HCT116 (cell line): ENCODE data around the gene DOCK4. TPM values are rescaled to one million over a fixed set of nuclear protein-coding genes. Genes with fewer than 3 reads are reported as not detected.

Experiments used
- ATAC-seq: fragments of 200-7000 bp; cut with Tn5 transposase; 2 replicates; pipeline ENCODE4 v1.9.1; 2020; ENCODE audit warnings: mild to moderate bottlenecking, moderate library complexity
- BruUV-seq: library from RNA; stranded (reverse); fragments of 400-500 nt; replicated peaks from 2 replicates; lab custom pipeline; 2021; lab: Mats Ljungman, UMichigan
- CTCF ChIA-PET: fragments of 300-600 bp; sonication (Branson Sonifier 250); formaldehyde crosslinking; loops from one replicate; lab custom pipeline; 2021; ENCODE audit warnings: antibody characterized with exemption; lab: Charles Lee
- POLR2A ChIA-PET: fragments of 300-600, 350-600 bp; sonication (Branson Sonifier 250); formaldehyde crosslinking; loops from one replicate; lab custom pipeline; 2021; ENCODE audit warnings: antibody characterized with exemption; lab: Charles Lee
- RAD21 ChIA-PET, 2 experiments: fragments of 300-600 bp; sonication (Branson Sonifier 250); formaldehyde crosslinking; loops; one replicate each; lab custom pipeline; 2023; ENCODE audit warnings: low total read pairs in 2 of 2; ENCODE audit not compliant: uncharacterized antibody in 2 of 2, unreplicated experiment in 2 of 2, low non-redundant PET in 1 of 2; lab: Charles Lee
- DNase-seq: peaks from one replicate; pipeline ENCODE4 v3.0.0-alpha.2; 2010; ENCODE audit warnings: low read depth, low spot score
- H2AFZ ChIP-seq: fragments of 200-600 bp; shearing (Covaris generic), sonication (generic); 2 replicates; pipeline ENCODE4 v1.6.1; 2017; ENCODE audit warnings: low read depth, mixed run types, mixed read lengths, antibody characterized with exemption, low read length; ENCODE audit not compliant: poor library complexity, severe bottlenecking
- H3K27ac ChIP-seq: 2 replicates; pipeline ENCODE4 v1.5.1; 2012; ENCODE audit warnings: low read depth, low read length
- H3K27me3 ChIP-seq: fragments of 200-600 bp; sonication (generic); 2 replicates; pipeline ENCODE4 v1.6.1; 2016; ENCODE audit warnings: mixed run types, low read length, mixed read lengths; ENCODE audit not compliant: insufficient read depth
- H3K36me3 ChIP-seq, 2 experiments: fragments of 200-500 bp in 1 of 2; fragments of 200-600 bp in 1 of 2; sonication (Bioruptor generic) in 1 of 2; sonication (generic) in 1 of 2; 2 replicates each; pipeline versions ENCODE4 v1.5.1 to v1.6.1; 2014 to 2016; ENCODE audit warnings: low read length in 2 of 2, inconsistent platforms in 1 of 2, mixed read lengths in 1 of 2, mixed run types in 1 of 2; ENCODE audit not compliant: insufficient read depth in 2 of 2, control insufficient read depth in 1 of 2
- H3K4me1 ChIP-seq, 2 experiments: fragments of 200-600 bp in 1 of 2; sonication (generic) in 1 of 2; 2 replicates each; pipeline versions ENCODE4 v1.5.1 to v1.6.1; 2012 to 2017; ENCODE audit warnings: low read length in 2 of 2, inconsistent platforms in 1 of 2, mild to moderate bottlenecking in 1 of 2, mixed read lengths in 1 of 2, mixed run types in 1 of 2, moderate library complexity in 1 of 2; ENCODE audit not compliant: insufficient read depth in 2 of 2, control insufficient read depth in 1 of 2
- H3K4me2 ChIP-seq: fragments of 200-600 bp; sonication (generic); 2 replicates; pipeline ENCODE4 v1.6.1; 2017; ENCODE audit warnings: mixed run types, low read length, mixed read lengths
- H3K4me3 ChIP-seq, 2 experiments: fragments of 200-600 bp in 1 of 2; sonication (generic) in 1 of 2; replicated peaks in 1 of 2; 2 replicates each; pipeline ENCODE4 v1.5.1; 2011 to 2016; ENCODE audit warnings: low read length in 2 of 2, control low read depth in 1 of 2, low read depth in 1 of 2, mild to moderate bottlenecking in 1 of 2, mixed read lengths in 1 of 2, mixed run types in 1 of 2
- H3K79me2 ChIP-seq: fragments of 200-600 bp; sonication (generic); 2 replicates; pipeline ENCODE4 v1.6.1; 2017; ENCODE audit warnings: mild to moderate bottlenecking, mixed run types, low read length, moderate library complexity, mixed read lengths; ENCODE audit not compliant: insufficient read depth
- H3K9ac ChIP-seq: fragments of 200-600 bp; sonication (generic); 2 replicates; pipeline ENCODE4 v1.6.1; 2016; ENCODE audit warnings: low read length, mixed read lengths
- H3K9me2 ChIP-seq: fragments of 200-600 bp; sonication (generic), shearing (Covaris generic); 2 replicates; pipeline ENCODE4 v1.6.1; 2017; ENCODE audit warnings: mixed run types, mild to moderate bottlenecking, moderate library complexity; ENCODE audit not compliant: insufficient read depth
- H3K9me3 ChIP-seq, 2 experiments: fragments of 200-500 bp in 1 of 2; fragments of 200-600 bp in 1 of 2; sonication (Bioruptor generic) in 1 of 2; sonication (generic) in 1 of 2; 2 replicates each; pipeline ENCODE4 v1.6.1; 2014 to 2017; ENCODE audit warnings: low read length in 2 of 2, mixed read lengths in 2 of 2, inconsistent platforms in 1 of 2, low read depth in 1 of 2, mild to moderate bottlenecking in 1 of 2, mixed run types in 1 of 2, moderate library complexity in 1 of 2; ENCODE audit not compliant: control insufficient read depth in 1 of 2, insufficient read depth in 1 of 2
- H4K20me1 ChIP-seq: fragments of 200-600 bp; sonication (generic), shearing (Covaris generic); 2 replicates; pipeline ENCODE4 v1.6.1; 2017; ENCODE audit warnings: mixed run types, mild to moderate bottlenecking, moderate library complexity; ENCODE audit not compliant: insufficient read depth
- CBX3 ChIP-seq: IDR thresholded peaks from 2 replicates; pipeline ENCODE4 v1.6.1; 2012; ENCODE audit warnings: low read depth
- EGR1 ChIP-seq: IDR thresholded peaks from 2 replicates; pipeline ENCODE4 v1.6.1; 2012; ENCODE audit warnings: low read depth
- ELF1 ChIP-seq: IDR thresholded peaks from 2 replicates; pipeline ENCODE4 v1.6.1; 2012; ENCODE audit warnings: low read depth, borderline replicate concordance
- EZH2 ChIP-seq: fragments of 200-600 bp; sonication (generic); IDR thresholded peaks from 2 replicates; pipeline ENCODE4 v1.6.1; 2017; ENCODE audit warnings: antibody characterized with exemption, mixed run types
- EZH2phosphoT487 ChIP-seq: fragments of 200-600 bp; IDR thresholded peaks from 2 replicates; pipeline ENCODE4 v1.6.1; 2018; ENCODE audit warnings: antibody characterized with exemption, borderline replicate concordance
- FOSL1 ChIP-seq: IDR thresholded peaks from 2 replicates; pipeline ENCODE4 v1.6.1; 2012; ENCODE audit warnings: low read depth
- JUND ChIP-seq: IDR thresholded peaks from 2 replicates; pipeline ENCODE4 v1.6.1; 2012
- RAD21 ChIP-seq: IDR thresholded peaks from 2 replicates; pipeline ENCODE4 v1.6.1; 2012; ENCODE audit warnings: low read depth, mild to moderate bottlenecking
- SRF ChIP-seq: IDR thresholded peaks from 2 replicates; pipeline ENCODE4 v1.6.1; 2012; ENCODE audit warnings: low read depth
- ZNF274 ChIP-seq: fragments of 200-500 bp; sonication (Bioruptor generic); IDR thresholded peaks from 2 replicates; pipeline ENCODE4 v1.6.1; 2014; ENCODE audit warnings: mild to moderate bottlenecking, low read depth, low read length, inconsistent platforms
- intact Hi-C: fragments of 100-400 bp; cut with micrococcal nuclease; formaldehyde crosslinking; loops from 2 replicates; pipeline ENCODE4 v1.10.0; 2022
- total RNA-seq: library from RNA; stranded (reverse); gene quantifications from one replicate; pipeline ENCODE4 v1.2.1, GENCODE V29; 2021; ENCODE audit not compliant: unreplicated experiment
- TF ChIP-seq, protein P1 (sequence below): IDR thresholded peaks from 2 replicates; pipeline ENCODE4 v1.6.1; 2011; ENCODE audit warnings: mild to moderate bottlenecking, low read length, moderate library complexity; ENCODE audit not compliant: insufficient replicate concordance; ENCODE audit errors: extremely low read depth
- TF ChIP-seq, protein P2 (sequence below): IDR thresholded peaks from 2 replicates; pipeline ENCODE4 v1.6.1; 2012; ENCODE audit warnings: low read depth
- TF ChIP-seq, protein P3 (sequence below): IDR thresholded peaks from 2 replicates; pipeline ENCODE4 v1.6.1; 2012

Gene DOCK4
- total RNA-seq, 1 experiment from 2014 or later = 2.2 TPM

DNA sequence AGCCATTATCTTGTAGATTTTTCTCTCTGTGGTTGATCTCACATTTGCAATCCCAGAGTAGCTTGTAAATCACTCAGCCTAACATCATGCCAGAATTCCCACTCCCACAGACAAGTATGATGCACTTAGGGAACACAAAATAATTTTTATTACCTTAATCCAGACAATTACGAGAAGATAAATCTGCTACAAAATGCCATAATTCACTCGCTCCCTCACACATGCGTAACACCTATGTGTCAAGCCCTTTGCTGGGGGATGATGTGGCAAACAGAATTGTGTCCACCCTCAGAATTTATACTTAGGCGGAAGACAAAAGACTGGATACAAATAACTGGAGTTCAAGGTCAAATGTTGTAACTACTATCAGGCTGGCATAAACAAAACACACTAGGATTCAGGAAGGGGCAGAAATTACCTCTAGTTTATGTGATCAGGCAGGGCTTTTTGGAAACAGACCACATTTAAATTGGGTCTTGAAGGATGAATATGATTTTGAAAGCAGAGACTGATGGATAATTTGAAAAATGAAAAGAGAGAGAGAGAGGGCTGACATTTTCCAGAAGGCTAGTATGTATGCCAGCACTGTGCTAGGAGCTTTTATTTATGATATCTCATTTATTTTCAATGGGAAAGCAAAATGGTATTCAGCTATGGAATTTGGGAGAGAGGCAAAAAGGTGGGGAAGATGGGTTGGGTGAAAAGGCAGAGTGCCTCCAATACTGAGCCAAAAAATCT is 69.8 kb downstream of the DOCK4 start:
- DNase-seq = no peak
- Histone ChIP-seq H3K9me3 (no peaks in the 10 kb centered on the region), H3K4me3 (no peak overlapping the region), H3K27me3 (no peaks in the 10 kb centered on the region), H3K9ac (no peak overlapping the region), H3K36me3 (no peaks in the 10 kb centered on the region), H3K27ac (no peak overlapping the region), H3K9me2 (no peaks in the 10 kb centered on the region), H3K4me1 (no peaks in the 10 kb centered on the region), H4K20me1 (no peaks in the 10 kb centered on the region)
- BruUV-seq = no TSS peak
- intact Hi-C loops = no loop called here
- ChIA-PET RAD21 (no interaction called here), CTCF (no interaction called here)
- TF ChIP-seq FOSL1 (no peak), ZNF274 (no peak)
- TF ChIP-seq, all 23 proteins: peak for 0
- Histone ChIP-seq H3K79me2 (no peaks in the 10 kb centered on the region), H3K4me2 (no peak overlapping the region), H2AFZ (no peak overlapping the region)
- no peak for ATAC-seq
- POLR2A ChIA-PET = no interaction called here

DNA sequence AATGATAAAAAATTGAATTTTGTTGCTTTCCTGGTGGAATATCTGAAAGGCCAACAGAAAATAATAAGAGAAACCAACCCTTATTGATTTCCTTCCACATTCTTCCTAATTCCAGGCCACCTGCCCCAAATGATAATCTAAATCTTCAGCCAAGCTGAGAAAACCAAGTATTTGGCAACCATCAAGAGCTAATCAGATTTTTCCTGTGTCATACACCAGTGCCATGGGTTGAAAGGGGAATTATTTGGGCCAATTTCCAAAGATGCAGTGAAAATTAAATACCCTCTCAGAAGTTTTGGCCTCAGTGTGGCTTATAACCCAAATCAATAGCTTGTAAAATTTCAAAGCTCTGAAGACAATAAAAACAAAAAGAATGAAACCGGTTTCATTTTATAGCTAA is 70.4 kb downstream of the DOCK4 start:
- H3K27ac ChIP-seq = no peak overlapping the region
- intact Hi-C loops = no loop called here
- H2AFZ ChIP-seq = no peak overlapping the region
- no peaks in the 10 kb centered on the region for H3K36me3 ChIP-seq
- ChIA-PET CTCF (no interaction called here), RAD21 (no interaction called here), POLR2A (no interaction called here)
- no peak overlapping the region for H3K4me3 ChIP-seq
- no peak overlapping the region for H3K9ac ChIP-seq
- ATAC-seq (no peak), DNase-seq (no peak)
- no peaks in the 10 kb centered on the region for H3K9me2 ChIP-seq
- no peaks in the 10 kb centered on the region for H3K9me3 ChIP-seq
- H4K20me1 ChIP-seq = no peaks in the 10 kb centered on the region
- H3K27me3 ChIP-seq = no peaks in the 10 kb centered on the region
- no peaks in the 10 kb centered on the region for H3K79me2 ChIP-seq
- no peaks in the 10 kb centered on the region for H3K4me1 ChIP-seq
- H3K4me2 ChIP-seq = no peak overlapping the region
- BruUV-seq = no TSS peak
- TF ChIP-seq JUND = no peak
- TF ChIP-seq ZNF274 = no peak
- TF ChIP-seq SRF = no peak
- TF ChIP-seq, protein P1, sequence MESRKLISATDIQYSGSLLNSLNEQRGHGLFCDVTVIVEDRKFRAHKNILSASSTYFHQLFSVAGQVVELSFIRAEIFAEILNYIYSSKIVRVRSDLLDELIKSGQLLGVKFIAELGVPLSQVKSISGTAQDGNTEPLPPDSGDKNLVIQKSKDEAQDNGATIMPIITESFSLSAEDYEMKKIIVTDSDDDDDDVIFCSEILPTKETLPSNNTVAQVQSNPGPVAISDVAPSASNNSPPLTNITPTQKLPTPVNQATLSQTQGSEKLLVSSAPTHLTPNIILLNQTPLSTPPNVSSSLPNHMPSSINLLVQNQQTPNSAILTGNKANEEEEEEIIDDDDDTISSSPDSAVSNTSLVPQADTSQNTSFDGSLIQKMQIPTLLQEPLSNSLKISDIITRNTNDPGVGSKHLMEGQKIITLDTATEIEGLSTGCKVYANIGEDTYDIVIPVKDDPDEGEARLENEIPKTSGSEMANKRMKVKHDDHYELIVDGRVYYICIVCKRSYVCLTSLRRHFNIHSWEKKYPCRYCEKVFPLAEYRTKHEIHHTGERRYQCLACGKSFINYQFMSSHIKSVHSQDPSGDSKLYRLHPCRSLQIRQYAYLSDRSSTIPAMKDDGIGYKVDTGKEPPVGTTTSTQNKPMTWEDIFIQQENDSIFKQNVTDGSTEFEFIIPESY = no peak
- no peak for TF ChIP-seq RAD21
- TF ChIP-seq, protein P2, sequence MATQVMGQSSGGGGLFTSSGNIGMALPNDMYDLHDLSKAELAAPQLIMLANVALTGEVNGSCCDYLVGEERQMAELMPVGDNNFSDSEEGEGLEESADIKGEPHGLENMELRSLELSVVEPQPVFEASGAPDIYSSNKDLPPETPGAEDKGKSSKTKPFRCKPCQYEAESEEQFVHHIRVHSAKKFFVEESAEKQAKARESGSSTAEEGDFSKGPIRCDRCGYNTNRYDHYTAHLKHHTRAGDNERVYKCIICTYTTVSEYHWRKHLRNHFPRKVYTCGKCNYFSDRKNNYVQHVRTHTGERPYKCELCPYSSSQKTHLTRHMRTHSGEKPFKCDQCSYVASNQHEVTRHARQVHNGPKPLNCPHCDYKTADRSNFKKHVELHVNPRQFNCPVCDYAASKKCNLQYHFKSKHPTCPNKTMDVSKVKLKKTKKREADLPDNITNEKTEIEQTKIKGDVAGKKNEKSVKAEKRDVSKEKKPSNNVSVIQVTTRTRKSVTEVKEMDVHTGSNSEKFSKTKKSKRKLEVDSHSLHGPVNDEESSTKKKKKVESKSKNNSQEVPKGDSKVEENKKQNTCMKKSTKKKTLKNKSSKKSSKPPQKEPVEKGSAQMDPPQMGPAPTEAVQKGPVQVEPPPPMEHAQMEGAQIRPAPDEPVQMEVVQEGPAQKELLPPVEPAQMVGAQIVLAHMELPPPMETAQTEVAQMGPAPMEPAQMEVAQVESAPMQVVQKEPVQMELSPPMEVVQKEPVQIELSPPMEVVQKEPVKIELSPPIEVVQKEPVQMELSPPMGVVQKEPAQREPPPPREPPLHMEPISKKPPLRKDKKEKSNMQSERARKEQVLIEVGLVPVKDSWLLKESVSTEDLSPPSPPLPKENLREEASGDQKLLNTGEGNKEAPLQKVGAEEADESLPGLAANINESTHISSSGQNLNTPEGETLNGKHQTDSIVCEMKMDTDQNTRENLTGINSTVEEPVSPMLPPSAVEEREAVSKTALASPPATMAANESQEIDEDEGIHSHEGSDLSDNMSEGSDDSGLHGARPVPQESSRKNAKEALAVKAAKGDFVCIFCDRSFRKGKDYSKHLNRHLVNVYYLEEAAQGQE = no peak
- TF ChIP-seq ELF1 = no peak
- TF ChIP-seq CBX3 = no peak
- TF ChIP-seq EZH2phosphoT487 = no peak
- TF ChIP-seq, protein P3, sequence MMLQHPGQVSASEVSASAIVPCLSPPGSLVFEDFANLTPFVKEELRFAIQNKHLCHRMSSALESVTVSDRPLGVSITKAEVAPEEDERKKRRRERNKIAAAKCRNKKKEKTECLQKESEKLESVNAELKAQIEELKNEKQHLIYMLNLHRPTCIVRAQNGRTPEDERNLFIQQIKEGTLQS = no peak
- TF ChIP-seq EZH2 = no peak
- TF ChIP-seq EGR1 = no peak
